GM12874 (cell line): ENCODE results near the gene RSRC1.

ENCODE experiments used
- CTCF ChIP-seq: IDR thresholded peaks from 2 replicates; pipeline ENCODE4 v1.5.1; 2011; ENCODE audit warnings: low read depth, mild to moderate bottlenecking, control low read depth, low read length, moderate library complexity; ENCODE audit not compliant: insufficient read depth

RSRC1 gene

GRCh38 chr3:158431829-158432228 is 321.9 kb downstream of the RSRC1 start:
- TF ChIP-seq CTCF, result no peak

- peak; percentile 54 for TF ChIP-seq CTCF
Observed at GRCh38 chr3:158434412-158435038, 324.6 kb downstream of the RSRC1 start.

GRCh38 chr3:158443632-158444031 is 333.7 kb downstream of the RSRC1 start:
- no peak for TF ChIP-seq CTCF

GRCh38 chr3:158447408-158447807 is 337.5 kb downstream of the RSRC1 start:
- no peak for TF ChIP-seq CTCF

- TF ChIP-seq CTCF, result no peak
Observed at GRCh38 chr3:158451405-158452055, 341.6 kb downstream of the RSRC1 start.

- no peak for TF ChIP-seq CTCF
Observed at GRCh38 chr3:158452334-158452733, 342.4 kb downstream of the RSRC1 start.

GRCh38 chr3:158453004-158453403 is 343.1 kb downstream of the RSRC1 start:
- TF ChIP-seq CTCF, result no peak
